ENCODE measurements around the gene APBB1. TPM values are rescaled to one million over a fixed set of nuclear protein-coding genes. Genes with fewer than 3 reads are reported as not detected.
A peak's percentile ranks its signal among the peaks of the same experiment; 100 is the strongest.

Gene APBB1
- total RNA-seq, 4 donors from 2014 or later, result 16.2 to 110 (median 38.0) TPM

GRCh38 chr11:6378640-6378989 lies 40.3 kb downstream of the APBB1 start:
- DNase-seq, result no peak
- H3K27me3 ChIP-seq, result no peaks in the 10 kb centered on the region
- H3K36me3 ChIP-seq, result no peaks in the 10 kb centered on the region
- H3K4me3 ChIP-seq, result no peak overlapping the region
- no peaks in the 10 kb centered on the region for H3K9me3 ChIP-seq
- intact Hi-C loops (cut with DNase I; ENCODE audit: low total_unique reads), result loop anchor here (5.0 kb wide), 1 partner anchor 64 kb away; the partner anchor contains the start of gene HPX
- no peak overlapping the region for H3K27ac ChIP-seq
- no peaks in the 10 kb centered on the region for H3K4me1 ChIP-seq
- TF ChIP-seq CTCF (IDR thresholded peaks at IDR 0.05) (no peak), POLR2A (IDR thresholded peaks at IDR 0.05) (no peak)

GRCh38 chr11:6377902-6378639 lies 40.8 kb downstream of the APBB1 start:
- TF ChIP-seq POLR2A (IDR thresholded peaks at IDR 0.05) (no peak), CTCF (IDR thresholded peaks at IDR 0.05) (no peak)
- intact Hi-C loops (cut with DNase I; ENCODE audit: low total_unique reads), result loop anchor here (5.0 kb wide), 1 partner anchor 64 kb away; the partner anchor contains the start of gene HPX
- no peaks in the 10 kb centered on the region for H3K9me3 ChIP-seq

DNA sequence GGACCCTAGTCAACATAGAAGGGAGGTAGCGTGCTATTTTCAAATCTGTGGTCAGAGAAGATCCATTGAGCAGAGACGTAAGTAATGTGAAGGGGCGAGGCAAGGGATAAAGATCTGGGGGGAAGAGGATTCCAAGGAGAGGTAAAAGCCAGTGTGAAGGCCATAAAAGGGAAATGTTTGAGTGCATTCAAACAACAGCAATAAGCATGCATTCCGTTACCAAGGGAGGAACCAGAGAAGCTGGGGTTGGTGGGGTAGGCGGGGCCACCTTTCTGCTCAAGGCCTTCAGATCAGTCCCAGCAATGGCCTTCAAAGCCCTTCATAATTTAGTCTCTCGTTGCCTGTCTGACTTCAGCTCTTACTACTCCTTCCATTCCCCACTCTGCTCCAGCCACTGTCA lies 47.1 kb downstream of the APBB1 start:
- Histone ChIP-seq H3K36me3 (no peaks in the 10 kb centered on the region), H3K27ac (no peak overlapping the region), H3K4me3 (no peak overlapping the region), H3K9me3 (no peaks in the 10 kb centered on the region), H3K27me3 (no peaks in the 10 kb centered on the region), H3K4me1 (no peaks in the 10 kb centered on the region)
- intact Hi-C loops (cut with DNase I; ENCODE audit: low total_unique reads), result no loop called here
- no peak for TF ChIP-seq POLR2A (IDR thresholded peaks at IDR 0.05)
- no peak for TF ChIP-seq CTCF (IDR thresholded peaks at IDR 0.05)
- no peak for DNase-seq

More at GRCh38 chr11:6377902-6378639, 40.8 kb downstream of the APBB1 start:
- Histone ChIP-seq H3K4me3 (no peak overlapping the region), H3K36me3 (no peaks in the 10 kb centered on the region), H3K27ac (no peak overlapping the region), H3K27me3 (no peaks in the 10 kb centered on the region), H3K4me1 (no peaks in the 10 kb centered on the region)
- no peak for DNase-seq

- DNase-seq, result no peak
- H3K27me3 ChIP-seq, result no peaks in the 10 kb centered on the region
- intact Hi-C loops (cut with DNase I; ENCODE audit: low total_unique reads), result no loop called here
- no peak overlapping the region for H3K4me3 ChIP-seq
- TF ChIP-seq CTCF (IDR thresholded peaks at IDR 0.05), result no peak
- TF ChIP-seq POLR2A (IDR thresholded peaks at IDR 0.05), result no peak
- no peaks in the 10 kb centered on the region for H3K9me3 ChIP-seq
- H3K27ac ChIP-seq, result no peak overlapping the region
- no peaks in the 10 kb centered on the region for H3K4me1 ChIP-seq
- no peaks in the 10 kb centered on the region for H3K36me3 ChIP-seq
These were observed 53.2 kb downstream of the APBB1 start for GRCh38 chr11:6365659-6366058.

- Histone ChIP-seq H3K27ac (no peak overlapping the region), H3K4me3 (no peak overlapping the region), H3K27me3 (no peaks in the 10 kb centered on the region), H3K36me3 (no peaks in the 10 kb centered on the region), H3K4me1 (no peaks in the 10 kb centered on the region), H3K9me3 (no peaks in the 10 kb centered on the region)
- intact Hi-C loops (cut with DNase I; ENCODE audit: low total_unique reads), result no loop called here
- DNase-seq, result peak; percentile 77 to 80
- no peak for TF ChIP-seq POLR2A (IDR thresholded peaks at IDR 0.05)
- TF ChIP-seq CTCF (IDR thresholded peaks at IDR 0.05), result peak; percentile 76 to 83 (median 80)
These were observed 55.8 kb downstream of the APBB1 start for GRCh38 chr11:6362873-6363678.
